Measurements from ENCODE around the gene PDGFD. TPM values are rescaled to one million over a fixed set of nuclear protein-coding genes. Genes with fewer than 3 reads are reported as not detected.

Gene PDGFD
- total and polyA plus RNA-seq, 2 donors (not counting 1 experiment from before 2014, with no cell fraction given), result 0.07 to 0.71 TPM

DNA sequence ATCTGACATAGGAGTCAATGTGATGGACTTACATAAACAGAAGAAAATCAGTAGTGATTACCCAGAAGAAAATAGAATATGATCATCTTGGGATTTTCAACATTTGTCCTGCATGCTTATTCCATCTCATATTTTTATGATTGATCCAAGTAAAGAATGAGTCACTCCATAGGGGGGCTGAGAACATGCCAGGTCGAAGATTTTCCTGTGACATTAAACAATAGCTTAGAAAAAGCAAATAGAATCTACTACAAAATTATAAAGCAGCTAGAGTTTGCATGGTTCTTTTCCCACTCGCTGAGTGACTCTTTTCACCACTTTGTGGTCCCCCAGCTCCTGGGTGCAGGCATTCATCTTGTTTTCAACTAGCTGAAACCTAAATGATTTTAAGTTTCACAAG, 71.2 kb downstream of the PDGFD start:
- DNase-seq, result no peak
- no peak overlapping the region for H3K4me3 Mint-ChIP-seq
- H3K27ac Mint-ChIP-seq, result no peak overlapping the region
- ChIA-PET POLR2A (no interaction called here), CTCF (interaction anchor here (0.5 kb wide), 1 partner anchor 290 kb away, joined by 3 read pairs; no protein-coding TSS in a partner anchor)
- peaks cover 0 to 1% (median 0%) of the 10 kb centered on the region in 3 donors for H3K9me3 ChIP-seq (ENCODE audit: control extremely low read depth in 1 of 3, control insufficient read depth in 2 of 3, insufficient read depth in 1 of 3, low read length in 2 of 3)
- no peak for ATAC-seq (ENCODE audit: low read depth)
- no peaks in the 10 kb centered on the region for H3K27me3 ChIP-seq (replicated peaks in 1 of 4; ENCODE audit: control extremely low read depth in 1 of 4, control insufficient read depth in 3 of 4, insufficient read depth in 4 of 4, low read length in 3 of 4)
- H3K9ac ChIP-seq (ENCODE audit: low read length), result no peak overlapping the region
- no peak overlapping the region for H3K4me2 ChIP-seq (replicated peaks; ENCODE audit: low read depth, low read length, poor library complexity, severe bottlenecking)
- no peaks in the 10 kb centered on the region for H3K36me3 ChIP-seq (replicated peaks in 1 of 2; ENCODE audit: control extremely low read depth in 1 of 2, control insufficient read depth in 1 of 2, extremely low read depth in 1 of 2, insufficient read depth in 2 of 2, low read length in 1 of 2)
- H3K27me3 Mint-ChIP-seq, result no peaks in the 10 kb centered on the region
- no peak overlapping the region for H3K4me3 ChIP-seq (ENCODE audit: control extremely low read depth in 1 of 5, extremely low read depth in 1 of 5, insufficient read depth in 1 of 5, low read depth in 2 of 5, low read length in 4 of 5)
- no peaks in the 10 kb centered on the region for H3K79me2 ChIP-seq (ENCODE audit: control insufficient read depth, insufficient read depth, low read length)
- no peak overlapping the region for H3K27ac ChIP-seq (ENCODE audit: low read length in 2 of 2)
- no peak overlapping the region for H2AFZ ChIP-seq (ENCODE audit: insufficient read depth, low read depth, low read length, poor library complexity, severe bottlenecking)
- 100% methylated on average over 1 of the region's 2 CpGs for WGBS (ENCODE audit: insufficient coverage)
- peaks cover 4% of the 10 kb centered on the region for H3K4me1 Mint-ChIP-seq
- TF ChIP-seq EZH2 (IDR thresholded peaks at IDR 0.05; ENCODE audit: borderline replicate concordance, insufficient read depth, low read depth, low read length, poor library complexity, severe bottlenecking), result no peak
- TF ChIP-seq, protein P1, sequence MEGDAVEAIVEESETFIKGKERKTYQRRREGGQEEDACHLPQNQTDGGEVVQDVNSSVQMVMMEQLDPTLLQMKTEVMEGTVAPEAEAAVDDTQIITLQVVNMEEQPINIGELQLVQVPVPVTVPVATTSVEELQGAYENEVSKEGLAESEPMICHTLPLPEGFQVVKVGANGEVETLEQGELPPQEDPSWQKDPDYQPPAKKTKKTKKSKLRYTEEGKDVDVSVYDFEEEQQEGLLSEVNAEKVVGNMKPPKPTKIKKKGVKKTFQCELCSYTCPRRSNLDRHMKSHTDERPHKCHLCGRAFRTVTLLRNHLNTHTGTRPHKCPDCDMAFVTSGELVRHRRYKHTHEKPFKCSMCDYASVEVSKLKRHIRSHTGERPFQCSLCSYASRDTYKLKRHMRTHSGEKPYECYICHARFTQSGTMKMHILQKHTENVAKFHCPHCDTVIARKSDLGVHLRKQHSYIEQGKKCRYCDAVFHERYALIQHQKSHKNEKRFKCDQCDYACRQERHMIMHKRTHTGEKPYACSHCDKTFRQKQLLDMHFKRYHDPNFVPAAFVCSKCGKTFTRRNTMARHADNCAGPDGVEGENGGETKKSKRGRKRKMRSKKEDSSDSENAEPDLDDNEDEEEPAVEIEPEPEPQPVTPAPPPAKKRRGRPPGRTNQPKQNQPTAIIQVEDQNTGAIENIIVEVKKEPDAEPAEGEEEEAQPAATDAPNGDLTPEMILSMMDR (IDR thresholded peaks at IDR 0.05), result no peak
- H3K9me3 Mint-ChIP-seq (ENCODE audit: insufficient read depth), result no peaks in the 10 kb centered on the region
- intact Hi-C loops (cut with micrococcal nuclease), result no loop called here
- H3K4me1 ChIP-seq (ENCODE audit: control insufficient read depth in 2 of 2, insufficient read depth in 2 of 2, low read length in 2 of 2), result no peaks in the 10 kb centered on the region
- no peaks in the 10 kb centered on the region for H4K20me1 ChIP-seq (ENCODE audit: control insufficient read depth, insufficient read depth, low read length, poor library complexity, severe bottlenecking)

DNA sequence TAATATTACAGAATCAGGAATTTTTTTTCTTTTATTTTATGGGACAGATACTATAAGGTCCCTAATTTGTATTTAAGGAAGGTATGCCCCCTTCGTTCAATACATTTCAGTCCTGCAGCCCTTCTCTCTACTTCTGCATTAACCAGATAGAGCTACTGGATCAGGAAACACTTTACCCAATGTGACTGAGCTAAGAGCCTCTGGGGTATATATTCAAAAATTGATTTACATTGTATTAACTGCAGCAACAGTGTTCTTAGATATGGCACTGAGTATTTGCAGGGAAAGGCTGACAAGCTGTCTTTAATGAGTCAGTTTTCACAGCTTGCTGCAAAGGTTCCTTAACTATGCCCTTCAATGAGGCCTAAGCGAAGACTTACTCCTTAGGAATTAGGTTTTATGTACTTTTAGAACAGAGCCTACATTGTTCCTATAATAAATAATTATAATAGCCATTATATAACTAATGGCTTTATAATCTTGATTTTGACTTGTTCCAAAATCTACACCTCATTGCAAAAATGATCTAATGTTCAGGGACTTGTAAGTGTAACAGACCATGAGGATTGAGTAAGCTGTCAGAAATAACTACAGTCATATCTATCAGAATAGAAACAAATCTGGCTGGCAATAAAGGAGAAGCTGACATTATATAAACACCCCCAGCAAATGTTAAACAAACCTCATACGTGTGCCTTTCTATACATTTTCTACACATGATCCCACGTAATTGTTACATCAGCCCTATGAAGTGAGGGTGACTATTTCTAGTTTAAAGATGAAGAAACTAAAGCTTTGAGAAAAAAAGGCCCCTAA, 72.5 kb downstream of the PDGFD start:
- H3K27ac Mint-ChIP-seq, result no peak overlapping the region
- intact Hi-C loops (cut with micrococcal nuclease), result no loop called here
- H3K27me3 ChIP-seq (replicated peaks in 1 of 4; ENCODE audit: control extremely low read depth in 1 of 4, control insufficient read depth in 3 of 4, insufficient read depth in 4 of 4, low read length in 3 of 4), result no peaks in the 10 kb centered on the region
- no peaks in the 10 kb centered on the region for H3K4me1 ChIP-seq (ENCODE audit: control insufficient read depth in 2 of 2, insufficient read depth in 2 of 2, low read length in 2 of 2)
- POLR2A ChIA-PET, result no interaction called here
- no peak for ATAC-seq (ENCODE audit: low read depth)
- H3K79me2 ChIP-seq (ENCODE audit: control insufficient read depth, insufficient read depth, low read length), result no peaks in the 10 kb centered on the region
- no peak overlapping the region for H2AFZ ChIP-seq (ENCODE audit: insufficient read depth, low read depth, low read length, poor library complexity, severe bottlenecking)
- no peak overlapping the region for H3K4me3 Mint-ChIP-seq
- peaks cover 0 to 1% (median 0%) of the 10 kb centered on the region in 3 donors for H3K9me3 ChIP-seq (ENCODE audit: control extremely low read depth in 1 of 3, control insufficient read depth in 2 of 3, insufficient read depth in 1 of 3, low read length in 2 of 3)
- DNase-seq, result no peak
- H3K9ac ChIP-seq (ENCODE audit: low read length), result no peak overlapping the region
- no peaks in the 10 kb centered on the region for H3K36me3 ChIP-seq (replicated peaks in 1 of 2; ENCODE audit: control extremely low read depth in 1 of 2, control insufficient read depth in 1 of 2, extremely low read depth in 1 of 2, insufficient read depth in 2 of 2, low read length in 1 of 2)
- CTCF ChIA-PET, result no interaction called here
- H3K27ac ChIP-seq (ENCODE audit: low read length in 2 of 2), result no peak overlapping the region
- no peaks in the 10 kb centered on the region for H3K9me3 Mint-ChIP-seq (ENCODE audit: insufficient read depth)
- H3K4me3 ChIP-seq (ENCODE audit: control extremely low read depth in 1 of 5, extremely low read depth in 1 of 5, insufficient read depth in 1 of 5, low read depth in 2 of 5, low read length in 4 of 5), result no peak overlapping the region
- no peak overlapping the region for H3K4me2 ChIP-seq (replicated peaks; ENCODE audit: low read depth, low read length, poor library complexity, severe bottlenecking)
- H3K27me3 Mint-ChIP-seq, result no peaks in the 10 kb centered on the region
- peaks cover 4% of the 10 kb centered on the region for H3K4me1 Mint-ChIP-seq
- H4K20me1 ChIP-seq (ENCODE audit: control insufficient read depth, insufficient read depth, low read length, poor library complexity, severe bottlenecking), result no peaks in the 10 kb centered on the region
- TF ChIP-seq, protein P1 (IDR thresholded peaks at IDR 0.05), result no peak
- no peak for TF ChIP-seq EZH2 (IDR thresholded peaks at IDR 0.05; ENCODE audit: borderline replicate concordance, insufficient read depth, low read depth, low read length, poor library complexity, severe bottlenecking)
- WGBS (ENCODE audit: insufficient coverage), result no CpG with 5 or more reads among the region's 4 CpGs

All from B cell (primary cell).